Caco-2 (cell line): Measurements from ENCODE around the gene VTI1A. TPM values are rescaled to one million over a fixed set of nuclear protein-coding genes. Genes with fewer than 3 reads are reported as not detected.

ENCODE experiments used
- BruUV-seq: library from RNA; stranded (reverse); fragments of 400-500 nt; replicated peaks from 2 replicates; lab custom pipeline; 2021; lab: Mats Ljungman, UMichigan
- CTCF ChIA-PET: fragments of 300-600 bp; sonication (Branson Sonifier 250); formaldehyde crosslinking; loops from one replicate; lab custom pipeline; 2022; ENCODE audit warnings: antibody characterized with exemption; lab: Charles Lee
- POLR2A ChIA-PET: fragments of 300-600 bp; sonication (Branson Sonifier 250); formaldehyde crosslinking; loops from one replicate; lab custom pipeline; 2022; ENCODE audit warnings: antibody characterized with exemption; lab: Charles Lee
- DNase-seq, 2 experiments: peaks; one replicate each; pipeline versions ENCODE4 v3.0.0 to v3.0.0-alpha.2; 2020 to 2022
- H3K27me3 ChIP-seq: replicated peaks from 2 replicates; pipeline ENCODE4 v1.6.0; 2011; ENCODE audit warnings: low read length; ENCODE audit not compliant: control insufficient read depth, insufficient read depth
- H3K36me3 ChIP-seq: 2 replicates; pipeline ENCODE4 v1.5.1; 2011; ENCODE audit warnings: low read length; ENCODE audit not compliant: control insufficient read depth, insufficient read depth
- H3K4me1 ChIP-seq: fragments of 250-450 bp; sonication (Bioruptor Pico); 2 replicates; pipeline ENCODE4 v1.5.1; 2020; ENCODE audit warnings: mild to moderate bottlenecking
- H3K4me3 ChIP-seq: 2 replicates; pipeline ENCODE4 v1.5.1; 2011; ENCODE audit warnings: low read depth, mild to moderate bottlenecking, control low read depth, low read length
- H3K9me3 ChIP-seq: fragments of 250-450 bp; sonication (Bioruptor Pico); 2 replicates; pipeline ENCODE4 v1.5.1; 2020; ENCODE audit warnings: mild to moderate bottlenecking, moderate library complexity
- H3K27ac Mint-ChIP-seq: one replicate; pipeline ENCODE4 v1.8.0; 2022; ENCODE audit warnings: mixed read lengths; ENCODE audit not compliant: unreplicated experiment
- H3K27me3 Mint-ChIP-seq: one replicate; pipeline ENCODE4 v1.8.0; 2022; ENCODE audit warnings: mixed read lengths; ENCODE audit not compliant: insufficient read depth, unreplicated experiment
- H3K36me3 Mint-ChIP-seq: one replicate; pipeline ENCODE4 v1.8.0; 2022; ENCODE audit warnings: mild to moderate bottlenecking, mixed read lengths; ENCODE audit not compliant: insufficient read depth, unreplicated experiment
- H3K4me1 Mint-ChIP-seq: one replicate; pipeline ENCODE4 v1.8.0; 2022; ENCODE audit warnings: low read depth, mixed read lengths; ENCODE audit not compliant: unreplicated experiment
- H3K4me3 Mint-ChIP-seq: one replicate; pipeline ENCODE4 v1.8.0; 2022; ENCODE audit warnings: mild to moderate bottlenecking, moderate library complexity, mixed read lengths; ENCODE audit not compliant: unreplicated experiment
- H3K9me3 Mint-ChIP-seq: one replicate; pipeline ENCODE4 v1.8.0; 2022; ENCODE audit warnings: mixed read lengths; ENCODE audit not compliant: unreplicated experiment
- intact Hi-C: fragments of 100-400 bp; cut with micrococcal nuclease; formaldehyde crosslinking; loops from one replicate; pipeline ENCODE4 v1.10.0; 2022; ENCODE audit not compliant: unreplicated experiment
- total RNA-seq: library from RNA; stranded (reverse); gene quantifications from 2 replicates; pipeline ENCODE4 v1.2.3, GENCODE V29; 2022
- TF ChIP-seq, protein P1 (sequence below), 2 experiments: fragments of 200-600 bp in 1 of 2; IDR thresholded peaks; 1 replicate in 1 of 2; 2 replicates in 1 of 2; pipeline versions ENCODE4 v1.5.1 to v1.8.0; 2011 to 2022; ENCODE audit warnings: antibody characterized with exemption in 1 of 2, control low read depth in 1 of 2, inconsistent platforms in 1 of 2, low read depth in 1 of 2, low read length in 1 of 2, mild to moderate bottlenecking in 1 of 2, moderate library complexity in 1 of 2; ENCODE audit not compliant: insufficient read depth in 1 of 2, severe bottlenecking in 1 of 2, unreplicated experiment in 1 of 2

Gene VTI1A
- total RNA-seq, 1 experiment from 2014 or later = 45.6 TPM

DNA sequence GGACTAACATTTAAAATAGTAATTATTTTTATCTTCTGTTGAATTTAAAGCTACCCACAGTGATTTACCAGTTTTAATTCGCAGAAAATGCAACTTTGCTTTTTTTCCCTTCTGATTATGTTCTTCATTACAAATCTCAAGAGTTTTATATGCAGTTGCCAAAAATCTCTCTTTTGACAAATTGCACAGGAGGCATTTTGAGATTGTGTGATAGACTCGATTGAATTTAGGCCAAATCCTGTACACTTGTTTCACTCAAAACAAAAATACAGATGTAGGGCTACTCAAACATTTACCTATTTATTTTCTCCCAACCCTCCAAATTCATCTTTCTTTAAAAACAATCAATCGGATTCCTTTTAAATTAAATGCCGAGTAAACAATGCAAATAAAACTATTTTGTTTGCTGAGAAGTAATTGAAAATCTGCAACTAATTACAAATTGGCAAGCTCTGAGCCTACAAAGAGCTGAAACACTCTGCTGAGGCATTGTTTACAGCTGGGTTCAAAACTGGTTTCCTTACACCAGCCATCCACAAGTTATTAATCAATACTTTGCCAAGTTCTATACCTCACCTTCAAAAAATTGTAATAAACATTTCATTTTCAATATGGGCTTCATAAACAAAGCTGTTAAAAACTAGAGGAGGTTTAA, 288.2 kb downstream of the VTI1A start:
- no peaks in the 10 kb centered on the region for H3K27me3 ChIP-seq
- intact Hi-C loops = no loop called here
- TF ChIP-seq, protein P1, sequence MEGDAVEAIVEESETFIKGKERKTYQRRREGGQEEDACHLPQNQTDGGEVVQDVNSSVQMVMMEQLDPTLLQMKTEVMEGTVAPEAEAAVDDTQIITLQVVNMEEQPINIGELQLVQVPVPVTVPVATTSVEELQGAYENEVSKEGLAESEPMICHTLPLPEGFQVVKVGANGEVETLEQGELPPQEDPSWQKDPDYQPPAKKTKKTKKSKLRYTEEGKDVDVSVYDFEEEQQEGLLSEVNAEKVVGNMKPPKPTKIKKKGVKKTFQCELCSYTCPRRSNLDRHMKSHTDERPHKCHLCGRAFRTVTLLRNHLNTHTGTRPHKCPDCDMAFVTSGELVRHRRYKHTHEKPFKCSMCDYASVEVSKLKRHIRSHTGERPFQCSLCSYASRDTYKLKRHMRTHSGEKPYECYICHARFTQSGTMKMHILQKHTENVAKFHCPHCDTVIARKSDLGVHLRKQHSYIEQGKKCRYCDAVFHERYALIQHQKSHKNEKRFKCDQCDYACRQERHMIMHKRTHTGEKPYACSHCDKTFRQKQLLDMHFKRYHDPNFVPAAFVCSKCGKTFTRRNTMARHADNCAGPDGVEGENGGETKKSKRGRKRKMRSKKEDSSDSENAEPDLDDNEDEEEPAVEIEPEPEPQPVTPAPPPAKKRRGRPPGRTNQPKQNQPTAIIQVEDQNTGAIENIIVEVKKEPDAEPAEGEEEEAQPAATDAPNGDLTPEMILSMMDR (IDR thresholded peaks at IDR 0.05; ENCODE audit: insufficient read depth in 1 of 2, low read depth in 1 of 2, low read length in 1 of 2, severe bottlenecking in 1 of 2, unreplicated experiment in 1 of 2) = no peak
- H3K4me3 Mint-ChIP-seq = no peak overlapping the region
- no peaks in the 10 kb centered on the region for H3K9me3 Mint-ChIP-seq
- peaks cover 47% of the 10 kb centered on the region for H3K4me1 Mint-ChIP-seq
- ChIA-PET CTCF (no interaction called here), POLR2A (no interaction called here)
- DNase-seq = no peak
- H3K4me3 ChIP-seq = no peak overlapping the region
- no peak overlapping the region for H3K27ac Mint-ChIP-seq
- H3K4me1 ChIP-seq = peaks cover 39% of the 10 kb centered on the region
- H3K27me3 Mint-ChIP-seq = no peaks in the 10 kb centered on the region
- no peaks in the 10 kb centered on the region for H3K36me3 ChIP-seq
- no TSS peak for BruUV-seq
- no peaks in the 10 kb centered on the region for H3K36me3 Mint-ChIP-seq
- H3K9me3 ChIP-seq = no peaks in the 10 kb centered on the region

DNA sequence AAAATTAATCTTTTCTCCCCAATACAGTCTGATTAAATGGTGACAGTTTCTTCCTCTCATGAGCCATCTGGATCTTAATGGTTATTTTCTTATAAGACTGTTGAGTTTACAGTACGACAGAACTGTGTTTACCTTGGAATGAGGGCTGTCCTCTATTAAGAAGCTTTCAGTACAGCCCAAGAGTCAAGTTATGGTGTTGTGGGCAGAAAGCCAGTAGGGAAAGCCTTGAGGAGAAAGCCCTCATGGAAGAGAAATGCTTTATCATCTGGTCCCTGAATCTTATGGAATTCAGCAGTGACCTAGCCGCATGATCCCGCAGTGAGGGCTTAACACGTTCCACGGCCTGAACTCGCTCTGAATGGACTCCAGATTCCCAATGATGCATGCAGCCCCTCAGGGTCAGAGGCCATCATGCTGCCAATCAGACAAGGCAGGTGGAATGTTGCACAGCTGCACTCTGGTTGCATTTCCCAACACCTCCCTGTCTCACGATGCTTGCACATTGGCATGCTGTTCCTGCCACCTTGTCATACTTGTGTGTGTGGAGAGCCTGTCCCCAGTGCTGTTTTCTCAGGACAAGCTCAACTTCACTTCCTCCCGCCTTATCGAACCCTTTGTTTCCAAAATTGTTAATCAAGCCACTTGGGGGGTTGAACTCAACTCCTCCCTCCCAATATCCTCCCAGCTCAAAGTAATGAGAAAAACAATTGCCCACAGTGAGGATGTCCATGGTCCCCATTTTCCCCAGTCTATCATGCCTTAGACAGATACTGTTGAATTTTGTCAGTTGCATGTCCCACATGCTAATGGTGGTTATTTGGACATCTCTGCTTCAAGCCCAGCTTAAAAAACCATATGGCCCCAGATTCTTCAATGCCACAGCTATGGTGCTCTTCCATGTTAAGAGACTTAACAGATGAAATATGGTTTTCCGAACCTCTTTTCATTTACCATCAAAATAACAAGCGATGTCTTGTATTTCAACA, 291.9 kb downstream of the VTI1A start:
- Histone ChIP-seq H3K9me3 (no peaks in the 10 kb centered on the region; the same call in 1 of the 2 replicates), H3K36me3 (no peaks in the 10 kb centered on the region), H3K4me1 (peaks cover 56% of the 10 kb centered on the region), H3K4me3 (no peak overlapping the region), H3K27me3 (no peaks in the 10 kb centered on the region)
- DNase-seq = no peak
- Mint-ChIP-seq H3K4me3 (peak overlapping the region; percentile 1), H3K4me1 (peaks cover 50% of the 10 kb centered on the region), H3K9me3 (no peaks in the 10 kb centered on the region), H3K27me3 (no peaks in the 10 kb centered on the region), H3K36me3 (no peaks in the 10 kb centered on the region), H3K27ac (peak overlapping the region; percentile 68)
- ChIA-PET POLR2A (no interaction called here), CTCF (no interaction called here)
- intact Hi-C loops = loop anchor here (1.0 kb wide), 2 partner anchors 11 to 39 kb away; no protein-coding TSS in a partner anchor
- BruUV-seq = no TSS peak
- TF ChIP-seq, protein P1 (IDR thresholded peaks at IDR 0.05; ENCODE audit: insufficient read depth in 1 of 2, low read depth in 1 of 2, low read length in 1 of 2, severe bottlenecking in 1 of 2, unreplicated experiment in 1 of 2) = no peak

DNA sequence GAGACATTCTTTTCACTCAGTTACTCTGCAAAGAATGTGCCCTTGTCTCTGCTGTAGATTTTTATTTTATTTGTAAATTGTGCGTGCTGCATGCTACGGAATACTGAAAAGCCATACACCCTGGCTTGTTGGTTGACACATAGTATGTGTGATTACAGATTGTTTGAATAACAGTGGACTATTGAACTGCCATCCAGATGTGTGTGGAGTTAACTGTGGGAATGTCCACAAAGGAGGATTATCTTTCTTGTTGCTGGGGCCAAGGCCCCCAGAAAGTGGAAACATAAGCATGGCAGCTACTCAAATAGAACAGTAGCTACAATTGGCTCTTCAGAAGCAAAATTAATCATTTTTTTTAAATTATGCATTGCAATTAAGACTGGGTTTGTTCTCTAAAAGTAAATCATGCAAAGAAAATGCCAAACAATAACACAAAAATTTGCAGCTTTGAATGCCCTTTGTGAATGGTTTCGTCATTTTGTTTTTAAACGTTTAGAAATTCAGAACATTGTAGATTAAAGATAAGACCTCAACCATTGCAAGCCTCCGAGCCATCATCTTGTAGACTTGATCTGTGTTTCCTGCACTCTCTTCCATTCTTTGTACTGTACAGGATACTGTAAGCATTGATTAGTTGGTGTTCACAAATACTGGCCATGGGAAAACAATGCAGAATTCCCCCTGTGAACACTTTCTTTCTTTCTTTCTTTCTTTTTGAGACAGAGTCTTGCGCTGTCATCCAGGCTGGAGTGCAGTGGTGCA, 292.8 kb downstream of the VTI1A start:
- DNase-seq = peak; percentile 65 to 70
- ChIA-PET POLR2A (no interaction called here), CTCF (no interaction called here)
- TF ChIP-seq, protein P1 (IDR thresholded peaks at IDR 0.05; ENCODE audit: insufficient read depth in 1 of 2, low read depth in 1 of 2, low read length in 1 of 2, severe bottlenecking in 1 of 2, unreplicated experiment in 1 of 2) = no peak
- Histone ChIP-seq H3K27me3 (no peaks in the 10 kb centered on the region), H3K36me3 (no peaks in the 10 kb centered on the region), H3K9me3 (no peaks in the 10 kb centered on the region; the same call in 1 of the 2 replicates), H3K4me1 (peaks cover 60% of the 10 kb centered on the region), H3K4me3 (no peak overlapping the region)
- BruUV-seq = no TSS peak
- Mint-ChIP-seq H3K4me1 (peaks cover 54% of the 10 kb centered on the region), H3K27ac (peak overlapping the region; percentile 68), H3K36me3 (no peaks in the 10 kb centered on the region), H3K4me3 (peak overlapping the region; percentile 37), H3K27me3 (no peaks in the 10 kb centered on the region), H3K9me3 (no peaks in the 10 kb centered on the region)
- intact Hi-C loops = loop anchor here (1.0 kb wide), 2 partner anchors 11 to 39 kb away; no protein-coding TSS in a partner anchor
